Measurements from ENCODE around the gene PDILT. TPM values are rescaled to one million over a fixed set of nuclear protein-coding genes. Genes with fewer than 3 reads are reported as not detected.
"Not testable (repeated sequence)": the region's sequence is repeated elsewhere in the genome, so short reads cannot be mapped to it uniquely, and the experiment has no call there.

Gene PDILT
- total RNA-seq, 1 experiment from 2014 or later, result not detected

- POLR2A ChIA-PET, result no interaction called here
- no peaks in the 10 kb centered on the region for H3K36me3 Mint-ChIP-seq
- TF ChIP-seq KAT7 (CRISPR knock-in tag; IDR thresholded peaks at IDR 0.05; ENCODE audit: borderline replicate concordance) (no peak), TEAD4 (CRISPR knock-in tag; IDR thresholded peaks at IDR 0.05) (no peak), TCF7 (CRISPR knock-in tag; IDR thresholded peaks at IDR 0.05; ENCODE audit: low read depth) (no peak), OVOL2 (CRISPR knock-in tag; IDR thresholded peaks at IDR 0.05; ENCODE audit: borderline replicate concordance) (no peak), NFATC4 (CRISPR knock-in tag; IDR thresholded peaks at IDR 0.05) (no peak), STAT6 (CRISPR knock-in tag; conservative IDR thresholded peaks at IDR 0.05; ENCODE audit: low read depth) (no peak), ZMAT4 (CRISPR knock-in tag; IDR thresholded peaks at IDR 0.05) (no peak)
- TF ChIP-seq, protein P1, sequence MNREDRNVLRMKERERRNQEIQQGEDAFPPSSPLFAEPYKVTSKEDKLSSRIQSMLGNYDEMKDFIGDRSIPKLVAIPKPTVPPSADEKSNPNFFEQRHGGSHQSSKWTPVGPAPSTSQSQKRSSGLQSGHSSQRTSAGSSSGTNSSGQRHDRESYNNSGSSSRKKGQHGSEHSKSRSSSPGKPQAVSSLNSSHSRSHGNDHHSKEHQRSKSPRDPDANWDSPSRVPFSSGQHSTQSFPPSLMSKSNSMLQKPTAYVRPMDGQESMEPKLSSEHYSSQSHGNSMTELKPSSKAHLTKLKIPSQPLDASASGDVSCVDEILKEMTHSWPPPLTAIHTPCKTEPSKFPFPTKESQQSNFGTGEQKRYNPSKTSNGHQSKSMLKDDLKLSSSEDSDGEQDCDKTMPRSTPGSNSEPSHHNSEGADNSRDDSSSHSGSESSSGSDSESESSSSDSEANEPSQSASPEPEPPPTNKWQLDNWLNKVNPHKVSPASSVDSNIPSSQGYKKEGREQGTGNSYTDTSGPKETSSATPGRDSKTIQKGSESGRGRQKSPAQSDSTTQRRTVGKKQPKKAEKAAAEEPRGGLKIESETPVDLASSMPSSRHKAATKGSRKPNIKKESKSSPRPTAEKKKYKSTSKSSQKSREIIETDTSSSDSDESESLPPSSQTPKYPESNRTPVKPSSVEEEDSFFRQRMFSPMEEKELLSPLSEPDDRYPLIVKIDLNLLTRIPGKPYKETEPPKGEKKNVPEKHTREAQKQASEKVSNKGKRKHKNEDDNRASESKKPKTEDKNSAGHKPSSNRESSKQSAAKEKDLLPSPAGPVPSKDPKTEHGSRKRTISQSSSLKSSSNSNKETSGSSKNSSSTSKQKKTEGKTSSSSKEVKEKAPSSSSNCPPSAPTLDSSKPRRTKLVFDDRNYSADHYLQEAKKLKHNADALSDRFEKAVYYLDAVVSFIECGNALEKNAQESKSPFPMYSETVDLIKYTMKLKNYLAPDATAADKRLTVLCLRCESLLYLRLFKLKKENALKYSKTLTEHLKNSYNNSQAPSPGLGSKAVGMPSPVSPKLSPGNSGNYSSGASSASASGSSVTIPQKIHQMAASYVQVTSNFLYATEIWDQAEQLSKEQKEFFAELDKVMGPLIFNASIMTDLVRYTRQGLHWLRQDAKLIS (CRISPR knock-in tag; IDR thresholded peaks at IDR 0.05; ENCODE audit: borderline replicate concordance), result no peak
Observed at GRCh38 chr16:20313741-20314140, 90.8 kb downstream of the PDILT start.

GRCh38 chr16:20312536-20313095 lies 91.9 kb downstream of the PDILT start:
- DNase-seq (ENCODE audit: low spot score); H3K4me3 Mint-ChIP-seq; H3K27ac Mint-ChIP-seq; H3K27me3 Mint-ChIP-seq (ENCODE audit: low read depth); ATAC-seq; POLR2A ChIA-PET; H3K36me3 Mint-ChIP-seq: not testable (repeated sequence)
- CTCF ChIA-PET, result interaction anchor here (3.6 kb wide), 1 partner anchor 12 kb away, joined by 15 read pairs; no protein-coding TSS in a partner anchor
- Mint-ChIP-seq H3K9me3 (peaks cover 17% of the 10 kb centered on the region), H3K4me1 (peaks cover 10% of the 10 kb centered on the region)

More at GRCh38 chr16:20313741-20314140, 90.8 kb downstream of the PDILT start:
- DNase-seq (ENCODE audit: low spot score), result no peak
- CTCF ChIA-PET, result interaction anchor here (2.3 to 3.6 kb wide), 2 partner anchors 13 to 406 kb away, joined by 9 to 15 read pairs; no protein-coding TSS in a partner anchor
- Mint-ChIP-seq H3K27me3 (ENCODE audit: low read depth) (no peaks in the 10 kb centered on the region), H3K4me3 (no peak overlapping the region), H3K9me3 (peaks cover 17% of the 10 kb centered on the region), H3K4me1 (peaks cover 10% of the 10 kb centered on the region), H3K27ac (no peak overlapping the region)
- ATAC-seq, result no peak

- Mint-ChIP-seq H3K27me3 (ENCODE audit: low read depth) (no peaks in the 10 kb centered on the region), H3K4me1 (peaks cover 10% of the 10 kb centered on the region), H3K36me3 (no peaks in the 10 kb centered on the region), H3K27ac (no peak overlapping the region), H3K9me3 (peaks cover 17% of the 10 kb centered on the region), H3K4me3 (no peak overlapping the region)
- TF ChIP-seq ZNF425 (CRISPR knock-in tag; conservative IDR thresholded peaks at IDR 0.05) (no peak), ATF1 (CRISPR knock-in tag; IDR thresholded peaks at IDR 0.05) (no peak), EMX1 (CRISPR knock-in tag; IDR thresholded peaks at IDR 0.05) (no peak), ZNF138 (CRISPR knock-in tag; conservative IDR thresholded peaks at IDR 0.05) (no peak), ATF6 (CRISPR knock-in tag; IDR thresholded peaks at IDR 0.05) (no peak), NR2C2 (CRISPR knock-in tag; IDR thresholded peaks at IDR 0.05) (no peak)
- DNase-seq (ENCODE audit: low spot score) (no peak), ATAC-seq (no peak)
- CTCF ChIA-PET, result interaction anchor here (1.1 to 3.6 kb wide), 2 partner anchors 11 to 307 kb away, joined by 4 to 15 read pairs; no protein-coding TSS in a partner anchor
- POLR2A ChIA-PET, result no interaction called here
Observed at GRCh38 chr16:20311548-20311947, 93.0 kb downstream of the PDILT start.
